NCI-H187 treated with DMSO at 0.1 percent for 48 hours (cell line): ENCODE measurements around the gene CDH4.

Source experiments
- DNase-seq: peaks from one replicate; lab custom pipeline; 2025; lab: John Stamatoyannopoulos, UW

The CDH4 gene

GRCh38 chr20:61328911-61329558 is 77.0 kb downstream of the CDH4 start:
- DNase-seq: no peak

DNA sequence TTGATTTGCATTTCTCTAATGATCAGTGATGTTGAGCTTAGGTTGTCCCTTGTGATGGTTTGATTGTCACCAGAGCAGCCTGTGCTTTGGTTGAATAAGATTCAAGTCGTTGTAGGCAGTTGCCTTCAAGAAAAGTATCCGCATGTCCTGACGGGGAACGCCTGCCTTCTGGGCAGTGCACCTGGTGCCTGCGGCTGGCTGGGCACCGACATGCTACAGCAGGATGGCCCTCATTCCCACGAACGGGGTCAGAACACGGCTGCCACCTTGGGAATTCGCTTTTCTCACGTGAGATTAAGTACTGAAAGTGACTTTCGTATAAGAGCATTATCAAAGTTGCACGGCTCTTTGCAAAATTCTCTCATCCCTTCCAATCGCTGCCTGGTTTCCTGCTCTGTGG is 78.4 kb downstream of the CDH4 start:
- no peak for DNase-seq

GRCh38 chr20:61331543-61331942 is 79.5 kb downstream of the CDH4 start:
- no peak for DNase-seq

DNA sequence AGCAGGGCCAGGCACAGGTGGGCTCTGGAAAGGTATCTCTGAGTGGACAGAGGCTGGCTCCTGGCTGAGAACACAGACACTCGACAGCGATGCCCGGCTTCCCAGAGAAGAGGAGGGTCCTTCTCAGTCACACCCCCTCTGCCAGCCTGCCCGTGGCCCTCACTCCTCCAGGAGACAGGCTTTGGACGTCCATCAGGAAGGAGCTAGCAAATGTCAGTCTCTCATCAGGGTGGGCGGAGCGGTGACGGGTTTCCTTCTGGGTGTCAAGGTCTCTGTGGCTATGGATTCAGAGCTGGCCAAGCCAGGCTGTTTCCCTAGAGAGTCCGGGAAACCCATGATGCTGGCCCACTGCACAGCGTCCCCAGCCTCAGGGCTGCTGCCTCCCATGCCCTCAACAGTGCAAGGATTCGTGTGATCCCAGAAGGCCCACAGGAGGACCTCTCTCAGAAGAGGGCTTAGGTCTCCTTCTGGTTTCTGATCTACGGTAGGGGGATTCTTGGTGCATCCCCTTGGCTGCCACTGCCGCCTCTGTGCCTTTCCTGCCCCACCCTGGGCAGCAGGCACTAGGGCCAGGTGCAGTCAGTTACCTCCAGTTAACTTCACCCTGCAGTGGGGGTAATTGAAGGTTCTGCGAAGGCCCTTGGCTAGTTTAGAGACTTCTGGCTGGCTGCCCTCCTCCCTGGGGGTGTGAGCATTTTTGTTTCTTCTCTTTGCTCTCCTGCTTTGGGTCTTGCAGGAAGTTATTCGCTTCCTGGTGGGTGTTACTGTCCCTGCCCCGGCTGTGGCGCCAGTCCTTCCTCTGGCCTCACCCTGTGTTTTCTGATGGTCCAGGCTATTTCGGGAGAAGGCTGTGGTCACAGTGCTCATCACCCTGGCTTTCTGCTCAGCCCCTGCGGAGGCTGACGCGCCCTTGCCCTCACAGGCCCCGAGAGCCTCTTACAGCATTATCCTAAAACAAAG is 80.2 kb downstream of the CDH4 start:
- no peak for DNase-seq

DNA sequence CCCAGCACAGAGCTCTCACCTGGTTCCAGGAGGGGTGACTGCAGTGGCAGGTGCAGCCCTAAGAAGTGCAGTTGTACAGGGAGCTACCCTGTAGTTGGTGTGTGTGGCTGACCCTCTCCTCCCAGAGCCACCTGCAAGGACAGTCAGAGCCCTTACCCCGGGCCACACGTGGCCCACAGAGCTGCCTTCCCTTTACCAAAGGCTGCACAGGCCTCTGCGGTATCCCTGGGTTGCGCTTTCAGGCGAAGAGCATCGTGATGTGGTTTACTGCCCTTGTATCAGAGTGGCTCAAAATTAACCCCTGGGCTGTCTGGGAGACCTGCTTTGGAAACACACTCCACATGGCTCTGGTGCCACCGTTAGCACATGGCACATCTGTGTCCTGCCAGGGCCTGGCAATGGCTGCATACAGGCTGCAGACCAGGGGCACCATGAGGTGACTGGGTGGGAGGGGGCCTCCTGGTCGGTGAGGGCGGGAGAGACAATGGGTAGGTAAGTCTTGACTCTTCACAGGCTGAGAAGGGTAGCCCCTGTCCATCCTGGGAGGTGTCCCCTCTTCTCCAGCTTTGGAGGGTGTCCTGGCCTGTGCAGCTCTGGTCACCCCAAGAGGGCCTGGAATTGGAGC is 81.5 kb downstream of the CDH4 start:
- no peak for DNase-seq

- DNase-seq: no peak
These were observed 88.1 kb downstream of the CDH4 start for GRCh38 chr20:61340157-61340556.

DNA sequence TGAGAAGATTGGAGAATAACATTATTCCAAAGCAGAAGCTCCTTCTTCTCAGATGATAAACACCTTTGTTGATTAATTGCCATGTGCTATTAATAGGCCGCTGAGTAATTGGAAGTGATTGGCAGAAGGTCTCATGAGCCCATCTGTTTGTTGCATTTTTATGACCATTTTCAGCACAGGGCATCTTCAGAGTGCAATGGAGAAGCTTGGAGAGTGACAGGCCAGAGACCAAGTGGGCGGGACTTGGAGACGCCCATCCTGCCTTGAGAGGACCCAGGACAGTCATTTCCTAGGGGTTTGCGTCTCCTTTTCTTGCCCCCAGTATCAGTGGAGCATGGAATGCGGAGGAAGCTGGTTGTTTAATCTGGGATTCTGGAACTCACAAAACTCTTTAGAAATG is 89.5 kb downstream of the CDH4 start:
- DNase-seq: no peak

DNA sequence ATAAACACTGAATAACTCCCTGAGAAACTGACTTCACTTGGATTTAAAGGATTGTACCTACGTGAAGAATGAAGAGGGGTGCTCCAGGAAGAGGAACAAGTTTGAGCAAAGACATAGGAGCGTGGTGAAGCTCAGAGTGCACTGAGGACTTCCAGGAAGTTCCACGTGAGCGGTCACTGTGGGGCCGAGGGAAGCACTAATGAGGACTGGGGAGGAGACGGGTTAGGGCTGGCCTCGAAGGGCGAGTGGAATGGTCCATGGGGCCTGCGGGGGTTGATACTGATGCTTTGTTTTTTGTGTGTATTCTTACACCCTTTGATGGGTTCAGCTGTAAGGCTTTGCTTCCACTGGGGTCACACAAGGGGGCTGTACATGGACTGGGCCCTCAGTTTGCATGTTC is 91.9 kb downstream of the CDH4 start:
- DNase-seq: no peak

DNA sequence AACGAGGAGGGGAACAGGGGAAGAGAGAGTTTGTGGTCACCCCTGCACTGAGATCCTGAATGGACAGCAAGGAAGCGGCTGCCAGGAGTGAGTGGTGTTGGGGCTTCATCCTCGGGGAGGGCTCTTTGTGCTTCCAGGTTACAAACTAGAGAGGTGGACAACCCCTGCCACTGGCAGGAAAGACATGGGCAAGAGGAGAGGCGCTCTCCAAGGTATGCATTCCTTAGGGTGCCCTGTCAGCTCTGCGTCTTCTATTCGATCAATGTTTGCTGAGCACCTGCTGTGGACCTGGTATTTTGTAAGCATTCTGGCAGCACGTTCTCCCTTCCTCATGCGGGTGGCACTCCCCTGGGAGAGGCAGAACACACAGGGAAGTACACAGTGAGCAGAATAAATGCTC is 93.6 kb downstream of the CDH4 start:
- no peak for DNase-seq

DNA sequence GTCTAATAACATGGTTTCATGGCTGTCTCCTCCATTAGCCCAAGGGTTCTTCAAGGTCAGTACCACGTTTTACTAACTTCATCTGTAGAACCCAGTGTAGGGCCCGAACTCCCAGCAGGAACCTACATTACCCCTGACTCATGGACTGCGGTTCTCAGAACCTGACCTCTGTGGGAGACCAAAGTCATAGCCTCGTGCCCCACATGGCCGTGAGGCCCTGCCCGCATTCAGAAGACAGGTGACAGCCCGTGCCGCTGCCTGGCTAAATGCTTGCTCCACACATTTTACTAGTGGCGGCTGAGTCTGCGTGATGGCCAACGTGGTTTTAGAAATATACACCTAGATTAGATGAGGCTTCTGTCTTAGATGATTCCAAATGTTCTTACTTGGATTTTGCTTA is 94.9 kb downstream of the CDH4 start:
- no peak for DNase-seq

DNA sequence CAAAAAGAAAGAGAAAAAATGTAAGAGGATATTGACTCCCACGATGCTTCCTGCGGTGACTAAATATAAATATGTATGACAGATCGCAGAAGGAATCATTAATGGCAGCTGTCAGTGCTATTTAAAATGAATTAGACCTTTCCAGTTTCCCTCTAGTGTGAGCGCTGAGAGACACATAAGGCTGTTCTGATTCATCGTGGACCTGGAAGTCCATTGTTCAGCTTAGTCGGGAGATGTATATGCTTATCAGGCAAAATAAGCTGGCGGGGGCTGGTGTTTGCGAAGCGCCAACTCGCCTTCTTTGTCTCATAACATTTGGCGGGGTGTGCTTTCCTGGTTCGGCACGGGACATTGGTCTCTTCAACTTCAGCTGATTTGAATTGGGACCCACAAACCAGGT is 95.4 kb downstream of the CDH4 start:
- DNase-seq: no peak

GRCh38 chr20:61349447-61350165 is 97.5 kb downstream of the CDH4 start:
- DNase-seq: no peak

DNA sequence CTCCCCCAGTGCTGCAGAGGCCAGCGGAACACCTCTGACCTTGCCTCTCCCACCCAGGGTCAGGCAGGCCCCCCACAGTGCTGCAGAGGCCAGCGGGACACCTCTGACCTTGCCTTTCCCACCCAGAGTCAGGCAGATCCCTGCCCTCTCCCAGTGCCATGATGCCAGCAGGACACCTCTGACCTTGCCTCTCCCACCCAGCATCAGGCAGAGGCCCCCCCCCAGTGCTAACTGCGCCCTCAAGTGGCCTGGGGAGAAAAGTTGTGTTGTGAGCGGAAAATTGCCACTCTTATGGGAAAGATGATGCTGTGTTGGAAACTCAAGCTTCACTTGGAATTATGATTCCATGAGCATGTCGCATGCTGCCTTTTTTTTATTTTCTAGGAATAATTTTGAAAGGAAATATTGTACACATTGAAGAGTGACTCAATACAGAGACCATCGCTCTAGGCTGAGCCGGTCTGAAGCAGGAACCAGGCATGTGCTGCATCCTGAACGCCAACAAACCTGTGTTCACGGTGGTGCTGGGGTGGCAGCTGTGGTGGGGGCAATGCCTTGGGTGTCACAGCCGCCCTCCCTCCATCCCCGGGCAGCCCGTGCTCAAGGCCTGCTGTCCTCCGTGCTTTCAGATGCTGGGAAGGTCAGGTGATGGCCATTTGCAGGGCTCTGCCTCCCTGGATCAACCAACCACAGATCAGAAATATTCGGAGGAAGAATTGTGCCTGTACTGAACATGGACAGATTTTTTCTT is 98.6 kb downstream of the CDH4 start:
- DNase-seq: no peak

DNA sequence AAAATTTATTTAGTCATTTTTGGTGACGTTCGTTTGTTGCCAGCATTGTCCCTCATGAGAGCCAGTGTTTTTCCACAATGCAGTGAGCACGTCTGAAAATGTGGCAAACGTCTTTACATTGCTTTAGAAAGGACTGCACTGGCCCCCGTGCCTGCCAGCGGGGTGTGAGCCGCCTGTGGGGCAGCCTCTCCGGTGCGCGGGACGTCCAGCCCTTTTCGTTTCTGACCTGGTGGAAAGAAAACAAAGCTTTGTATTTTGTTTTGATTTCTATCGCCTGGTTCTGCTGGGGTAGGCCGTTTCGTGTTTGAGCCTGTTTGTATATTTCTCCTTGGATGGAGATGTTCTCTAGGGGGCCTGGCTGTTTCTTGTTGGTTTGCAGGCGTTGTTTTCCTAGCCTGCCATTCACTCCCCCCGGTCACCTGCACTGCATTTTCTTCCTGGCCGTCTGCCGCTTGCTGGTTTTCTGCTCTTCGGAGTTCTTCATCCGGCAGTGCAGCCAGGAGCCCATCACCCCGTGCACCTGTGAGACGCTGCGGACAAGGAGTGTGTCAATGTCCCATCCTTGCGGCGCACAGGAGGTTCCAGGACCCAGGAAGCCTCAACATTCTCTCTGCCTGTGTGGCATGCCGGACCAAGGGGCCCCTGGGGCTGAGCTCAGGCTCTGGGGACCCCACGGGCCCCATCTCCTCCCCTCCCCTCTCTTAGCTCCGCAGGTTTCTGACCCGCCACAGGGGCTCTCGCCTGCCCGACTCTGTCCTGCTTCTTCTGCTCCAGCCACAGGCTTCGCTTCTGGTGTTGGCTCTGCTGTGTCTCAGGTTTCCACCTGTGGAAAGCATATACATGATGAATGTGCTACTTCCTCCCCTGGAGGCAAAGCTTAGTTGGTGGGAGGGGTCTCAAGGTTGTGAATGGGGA is 100.5 kb downstream of the CDH4 start:
- no peak for DNase-seq

- DNase-seq: no peak
These were observed 101.4 kb downstream of the CDH4 start for GRCh38 chr20:61353261-61354000.

DNA sequence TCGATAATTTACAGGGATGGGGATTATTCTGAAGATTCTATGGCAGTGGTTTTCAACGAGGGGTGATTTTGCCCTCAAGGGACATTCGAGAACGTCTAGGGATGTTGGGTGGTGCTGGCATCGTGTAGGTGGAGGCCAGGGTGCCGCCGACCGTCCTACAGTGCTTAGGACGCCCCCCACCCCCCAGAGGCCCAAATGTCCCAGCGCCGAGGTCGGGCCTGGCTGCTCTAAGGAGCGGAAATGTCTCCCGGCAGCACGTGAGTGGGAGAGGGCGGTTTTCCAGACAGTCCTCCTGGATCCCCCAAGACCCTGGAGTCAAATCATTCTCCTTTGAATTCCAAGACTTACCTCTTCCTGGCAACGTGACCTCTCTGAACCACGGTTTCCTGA is 101.9 kb downstream of the CDH4 start:
- DNase-seq: no peak

DNA sequence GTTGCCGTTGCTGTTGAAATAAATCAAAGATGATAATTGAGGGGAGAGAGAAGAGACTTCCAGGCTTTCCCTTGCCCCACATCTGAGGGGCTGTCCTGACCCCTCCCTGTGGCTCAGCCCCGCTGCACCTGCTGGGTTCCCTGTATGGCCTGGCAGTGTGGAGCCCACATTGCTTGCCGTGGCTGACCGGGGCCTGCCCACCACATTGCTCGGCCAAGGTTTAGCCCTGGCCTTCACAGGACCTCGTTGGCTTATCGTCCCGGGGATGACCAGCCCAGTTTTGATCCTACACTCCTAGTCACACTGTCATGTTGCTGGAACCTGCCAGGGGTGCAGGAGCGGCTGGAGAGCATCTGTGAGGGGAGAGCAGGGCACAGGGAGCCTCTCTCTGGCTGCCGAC is 102.4 kb downstream of the CDH4 start:
- DNase-seq: no peak

GRCh38 chr20:61354901-61355495 is 102.9 kb downstream of the CDH4 start:
- no peak for DNase-seq

DNA sequence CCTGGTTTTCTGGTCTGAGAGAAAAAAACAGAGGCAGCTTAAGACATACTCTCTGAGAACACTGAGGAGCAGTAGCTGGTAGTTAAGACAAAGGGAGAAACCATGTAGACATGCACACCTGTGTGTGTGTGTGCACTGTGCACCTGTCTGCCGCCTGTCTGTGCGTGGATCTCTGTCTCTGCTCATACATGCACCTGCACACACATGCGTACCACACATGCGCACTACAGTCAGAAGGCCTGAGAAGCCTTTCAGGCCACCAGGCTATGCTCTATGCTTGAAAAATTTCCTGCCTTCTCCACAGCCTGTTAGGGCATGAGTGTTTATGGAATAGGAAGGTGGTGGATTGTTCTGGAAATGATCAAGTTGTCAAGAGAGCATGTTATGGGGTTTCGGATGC is 103.5 kb downstream of the CDH4 start:
- no peak for DNase-seq
